ENCODE results near the gene LHX1. TPM values are rescaled to one million over a fixed set of nuclear protein-coding genes. Genes with fewer than 3 reads are reported as not detected.

Gene LHX1
- total and polyA plus RNA-seq, 9 of the 15 experiments (the other 6 are each of a cell fraction or from before 2014, with no cell fraction given) = 0.05 to 0.64 (median 0.07) TPM; not detected in 6

- TF ChIP-seq DIDO1 (tag; IDR thresholded peaks at IDR 0.05; ENCODE audit: low read depth) (peak; percentile 69; the same call in 1 of the 2 replicates), ELF4 (CRISPR knock-in tag; IDR thresholded peaks at IDR 0.05) (peak; percentile 97), ELK1 (CRISPR knock-in tag; IDR thresholded peaks at IDR 0.05) (no peak), ZBTB2 (IDR thresholded peaks at IDR 0.05) (peak; percentile 95), ZC3H8 (IDR thresholded peaks at IDR 0.05) (no peak), AFF4 (CRISPR knock-in tag; IDR thresholded peaks at IDR 0.05) (no peak), BRCA1 (IDR thresholded peaks at IDR 0.05) (no peak), BRCA1 (CRISPR knock-in tag; IDR thresholded peaks at IDR 0.05) (no peak), E2F5 (CRISPR knock-in tag; IDR thresholded peaks at IDR 0.05) (peak; percentile 88; the same call in 1 of the 2 replicates), ZNF146 (CRISPR knock-in tag; IDR thresholded peaks at IDR 0.05; ENCODE audit: unreplicated experiment) (no peak), TFAP4 (CRISPR knock-in tag; IDR thresholded peaks at IDR 0.05; ENCODE audit: borderline replicate concordance) (peak; percentile 73), ELK3 (CRISPR knock-in tag; IDR thresholded peaks at IDR 0.05) (no peak), PCBP2 (IDR thresholded peaks at IDR 0.05; ENCODE audit: low read depth, low read length, poor library complexity, severe bottlenecking) (no peak), ZNF184 (CRISPR knock-in tag; IDR thresholded peaks at IDR 0.05) (no peak), ETV6 (IDR thresholded peaks at IDR 0.05; ENCODE audit: borderline replicate concordance in 1 of 2, low read depth in 2 of 2, low read length in 1 of 2) (0 out of 4 replicates have a peak, but pooled peaks of 1 of the 2 experiments have one; percentile 27), ETV6 (CRISPR knock-in tag; IDR thresholded peaks at IDR 0.05; ENCODE audit: borderline replicate concordance) (no peak; the same call in 1 of the 2 replicates)
Observed at GRCh38 chr17:36948717-36949460, 11.6 kb downstream of the LHX1 start, which contains the start of gene AATF (continued).
